ENCODE results near the gene MFAP4. TPM values are rescaled to one million over a fixed set of nuclear protein-coding genes. Genes with fewer than 3 reads are reported as not detected.

The MFAP4 gene, protein sequence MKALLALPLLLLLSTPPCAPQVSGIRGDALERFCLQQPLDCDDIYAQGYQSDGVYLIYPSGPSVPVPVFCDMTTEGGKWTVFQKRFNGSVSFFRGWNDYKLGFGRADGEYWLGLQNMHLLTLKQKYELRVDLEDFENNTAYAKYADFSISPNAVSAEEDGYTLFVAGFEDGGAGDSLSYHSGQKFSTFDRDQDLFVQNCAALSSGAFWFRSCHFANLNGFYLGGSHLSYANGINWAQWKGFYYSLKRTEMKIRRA
- total RNA-seq, result 10 to 100 TPM; 11.1 to 65.7 (median 30.6) TPM

DNA sequence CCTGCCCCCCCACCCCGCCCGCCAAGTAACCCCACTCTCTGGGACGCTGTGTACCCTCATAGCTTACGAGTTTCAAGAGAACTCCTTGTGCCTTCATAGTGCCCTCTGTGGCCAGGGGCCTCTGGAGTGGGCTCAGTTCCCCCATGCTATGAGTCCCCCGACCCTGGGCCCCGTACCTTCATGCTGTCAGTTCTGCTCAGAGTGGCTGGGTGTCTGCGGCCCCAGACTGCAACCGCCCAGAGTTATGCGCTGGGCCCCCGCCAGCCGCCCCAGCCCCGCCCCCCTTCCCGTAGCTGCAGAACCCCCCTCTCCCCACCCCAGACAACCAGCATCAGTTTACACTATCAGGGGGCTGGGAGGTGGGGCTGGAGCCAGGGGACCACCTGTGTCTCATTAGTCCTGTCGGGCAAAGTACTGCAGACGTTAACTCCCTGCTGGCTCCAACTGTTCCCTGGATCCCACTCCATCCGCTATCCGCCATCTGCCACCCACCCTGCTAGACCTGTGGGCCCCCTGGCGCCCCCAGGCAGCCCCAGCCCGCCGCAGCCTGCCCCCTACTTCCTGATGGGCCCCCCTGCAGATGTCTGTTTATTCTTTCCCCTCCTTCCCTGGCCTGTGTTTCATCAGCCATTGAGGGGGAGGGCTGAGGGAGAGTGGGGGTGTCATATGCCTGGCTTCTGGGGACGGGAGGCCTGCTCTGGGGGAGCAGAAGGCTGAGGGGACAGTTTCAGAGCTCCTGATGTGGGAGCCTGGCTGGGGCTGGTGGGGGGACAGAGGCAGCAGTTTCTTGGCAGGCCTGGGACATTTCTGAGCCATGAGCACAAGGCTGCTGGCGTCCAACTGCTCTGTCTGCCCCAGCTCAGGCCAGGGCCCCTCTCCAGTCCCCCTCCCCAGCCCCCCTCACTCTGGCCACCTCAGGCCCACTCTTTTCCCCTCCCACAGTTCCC, at the start of gene MFAP4:
MFAP4 (minus strand) TSS at position 217 of the 947 bp plus-strand sequence; CDS start at position 182, 35 bp downstream.
- peak in 1 of 2 donors; percentile 93 for DNase-seq (ENCODE audit: low spot score in 2 of 2)
- H3K4me3 ChIP-seq (ENCODE audit: low read depth, poor library complexity, severe bottlenecking), result no peak within 1 kb of the TSS
- intact Hi-C loops (cut with DNase I; ENCODE audit: low total_unique reads), result no loop called here
- WGBS, 2 donors, result 29 to 39% methylated on average over 20 to 22 of the region's 22 CpGs
- TF ChIP-seq, protein P1, sequence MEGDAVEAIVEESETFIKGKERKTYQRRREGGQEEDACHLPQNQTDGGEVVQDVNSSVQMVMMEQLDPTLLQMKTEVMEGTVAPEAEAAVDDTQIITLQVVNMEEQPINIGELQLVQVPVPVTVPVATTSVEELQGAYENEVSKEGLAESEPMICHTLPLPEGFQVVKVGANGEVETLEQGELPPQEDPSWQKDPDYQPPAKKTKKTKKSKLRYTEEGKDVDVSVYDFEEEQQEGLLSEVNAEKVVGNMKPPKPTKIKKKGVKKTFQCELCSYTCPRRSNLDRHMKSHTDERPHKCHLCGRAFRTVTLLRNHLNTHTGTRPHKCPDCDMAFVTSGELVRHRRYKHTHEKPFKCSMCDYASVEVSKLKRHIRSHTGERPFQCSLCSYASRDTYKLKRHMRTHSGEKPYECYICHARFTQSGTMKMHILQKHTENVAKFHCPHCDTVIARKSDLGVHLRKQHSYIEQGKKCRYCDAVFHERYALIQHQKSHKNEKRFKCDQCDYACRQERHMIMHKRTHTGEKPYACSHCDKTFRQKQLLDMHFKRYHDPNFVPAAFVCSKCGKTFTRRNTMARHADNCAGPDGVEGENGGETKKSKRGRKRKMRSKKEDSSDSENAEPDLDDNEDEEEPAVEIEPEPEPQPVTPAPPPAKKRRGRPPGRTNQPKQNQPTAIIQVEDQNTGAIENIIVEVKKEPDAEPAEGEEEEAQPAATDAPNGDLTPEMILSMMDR (IDR thresholded peaks at IDR 0.05), result no peak
- no peak for TF ChIP-seq POLR2A (IDR thresholded peaks at IDR 0.05)

DNA sequence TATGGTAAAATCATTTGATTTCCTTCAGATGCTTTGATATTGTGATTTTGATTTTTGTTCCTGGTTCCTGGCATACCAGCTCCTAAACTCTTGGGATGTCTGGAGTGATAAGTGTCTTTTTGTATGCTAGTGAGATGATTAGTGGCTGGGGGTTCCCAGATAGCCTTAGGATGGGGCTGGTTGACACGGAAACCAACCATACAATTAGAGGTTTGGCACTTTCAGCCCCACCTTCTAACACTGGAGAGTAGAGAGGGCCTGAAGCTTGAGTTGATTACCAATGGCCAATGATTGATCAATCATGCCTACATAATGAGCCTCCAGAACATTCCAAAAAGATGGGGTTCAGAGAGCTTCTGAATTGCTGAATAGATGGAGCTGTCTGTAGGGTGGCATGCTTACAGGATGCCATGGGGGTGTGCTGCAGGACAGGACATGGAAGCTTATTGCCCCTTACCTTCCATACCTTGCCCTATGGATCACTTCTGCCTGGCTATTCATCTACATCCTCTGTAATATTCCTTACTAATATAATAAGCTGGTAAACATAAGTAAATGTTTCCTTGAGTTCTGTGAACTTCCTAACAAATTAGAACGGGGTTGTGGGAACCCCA, 46.8 kb upstream of the MFAP4 start:
- 81 to 95% methylated on average over 2 of the region's 2 CpGs for WGBS, 2 donors
- TF ChIP-seq, protein P1 (IDR thresholded peaks at IDR 0.05), result no peak
- TF ChIP-seq POLR2A (IDR thresholded peaks at IDR 0.05), result no peak
- H3K4me3 ChIP-seq (ENCODE audit: low read depth, poor library complexity, severe bottlenecking), result no peak overlapping the region
- intact Hi-C loops (cut with DNase I; ENCODE audit: low total_unique reads), result no loop called here
- no peak for DNase-seq (ENCODE audit: low spot score in 2 of 2)

DNA sequence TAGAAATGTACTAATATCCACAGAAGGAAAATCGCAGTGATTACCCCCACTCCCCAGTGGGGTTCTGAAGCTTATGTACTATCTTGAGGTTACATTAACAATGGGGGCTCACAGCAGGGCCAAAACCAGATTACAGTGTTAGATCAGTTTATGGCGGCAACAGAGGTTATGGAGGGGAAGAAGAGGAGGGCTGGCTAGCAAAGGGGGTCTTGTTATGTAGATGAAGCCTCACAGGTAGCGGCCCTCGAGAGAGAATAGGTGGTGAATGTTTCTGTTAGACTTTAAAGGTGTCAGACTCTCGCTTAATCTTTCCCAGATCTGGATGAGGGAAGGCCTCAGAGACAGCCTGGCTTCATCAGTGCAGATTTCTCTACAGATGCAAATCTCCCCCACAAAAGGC, 46.3 kb upstream of the MFAP4 start:
- intact Hi-C loops (cut with DNase I; ENCODE audit: low total_unique reads), result no loop called here
- no peak for DNase-seq (ENCODE audit: low spot score in 2 of 2)
- TF ChIP-seq, protein P1 (IDR thresholded peaks at IDR 0.05), result no peak
- no peak for TF ChIP-seq POLR2A (IDR thresholded peaks at IDR 0.05)
- WGBS, 2 donors, result 81 to 89% methylated on average over 5 of the region's 5 CpGs
- H3K4me3 ChIP-seq (ENCODE audit: low read depth, poor library complexity, severe bottlenecking), result no peak overlapping the region

DNA sequence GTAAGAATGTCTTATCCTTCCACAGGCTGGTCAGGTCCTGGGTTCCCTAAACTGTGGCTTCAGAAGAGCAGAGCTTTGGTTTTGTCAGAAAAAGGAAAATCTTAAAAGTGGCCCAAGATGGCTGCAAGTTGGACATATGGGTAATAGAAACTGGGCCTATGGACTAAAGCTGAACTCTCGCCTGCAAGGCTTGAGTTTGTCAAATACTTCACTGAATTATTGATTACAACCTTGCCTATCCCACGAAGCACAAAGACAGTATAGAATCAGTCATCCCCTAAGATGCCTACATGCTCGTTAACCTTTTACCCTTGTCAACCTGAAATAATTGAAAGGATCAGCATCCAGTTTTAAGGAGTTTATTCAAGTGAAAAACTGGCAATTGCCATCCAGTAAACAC, 44.7 kb upstream of the MFAP4 start:
- DNase-seq (ENCODE audit: low spot score in 2 of 2), result no peak
- intact Hi-C loops (cut with DNase I; ENCODE audit: low total_unique reads), result no loop called here
- TF ChIP-seq, protein P1 (IDR thresholded peaks at IDR 0.05), result no peak
- TF ChIP-seq POLR2A (IDR thresholded peaks at IDR 0.05), result no peak
- H3K4me3 ChIP-seq (ENCODE audit: low read depth, poor library complexity, severe bottlenecking), result no peak overlapping the region
- 81 to 84% methylated on average over 3 of the region's 3 CpGs for WGBS, 2 donors

DNA sequence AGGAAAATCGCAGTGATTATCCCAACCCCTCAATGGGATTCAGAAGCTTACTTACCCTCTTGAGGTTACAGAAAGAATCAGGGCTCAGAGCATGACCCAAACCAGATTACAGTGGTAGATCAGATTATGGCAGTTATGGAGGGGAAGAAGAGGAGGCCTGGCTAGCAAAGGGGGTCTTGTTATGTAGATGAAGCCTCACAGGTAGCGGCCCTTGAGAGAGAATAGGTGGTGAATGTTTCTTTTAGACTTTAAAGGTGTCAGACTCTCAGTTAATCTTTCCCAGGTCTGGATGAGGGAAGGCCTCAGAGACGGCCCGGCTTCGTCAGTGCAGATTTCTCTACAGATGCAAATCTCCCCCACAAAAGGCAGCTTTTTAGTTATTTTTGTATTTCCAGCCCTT, 39.6 kb upstream of the MFAP4 start:
- intact Hi-C loops (cut with DNase I; ENCODE audit: low total_unique reads), result no loop called here
- H3K4me3 ChIP-seq (ENCODE audit: low read depth, poor library complexity, severe bottlenecking), result no peak overlapping the region
- DNase-seq (ENCODE audit: low spot score in 2 of 2), result no peak
- TF ChIP-seq, protein P1 (IDR thresholded peaks at IDR 0.05), result no peak
- TF ChIP-seq POLR2A (IDR thresholded peaks at IDR 0.05), result no peak
- 94 to 96% methylated on average over 5 of the region's 5 CpGs for WGBS, 2 donors

Measured in lower leg skin (tissue), 4 donors.